Activated B cell treated with CpG ODN at 0.5 μM for 24 hours (primary cell): ENCODE measurements around the gene MICALL1. TPM values are rescaled to one million over a fixed set of nuclear protein-coding genes. Genes with fewer than 3 reads are reported as not detected.

Experiments used
- ATAC-seq: fragments of 200-7000 bp; cut with Tn5 transposase; one replicate; pipeline ENCODE4 v1.10.0; 2021; ENCODE audit warnings: low read depth, mild to moderate bottlenecking, moderate library complexity
- CTCF ChIA-PET: fragments of 350-600 bp; sonication (Branson Sonifier 250); formaldehyde crosslinking; loops from one replicate; lab custom pipeline; 2021; ENCODE audit warnings: antibody characterized with exemption; lab: Charles Lee
- POLR2A ChIA-PET: fragments of 350-600 bp; sonication (Branson Sonifier 250); formaldehyde crosslinking; loops from one replicate; lab custom pipeline; 2021; ENCODE audit warnings: antibody characterized with exemption; lab: Charles Lee
- DNase-seq: peaks from one replicate; pipeline ENCODE4 v3.0.0; 2022
- H3K27ac Mint-ChIP-seq: one replicate; pipeline ENCODE4 v1.8.0; 2020; ENCODE audit warnings: mixed read lengths
- H3K27me3 Mint-ChIP-seq: one replicate; pipeline ENCODE4 v1.8.0; 2021; ENCODE audit warnings: mixed read lengths
- H3K36me3 Mint-ChIP-seq: one replicate; pipeline ENCODE4 v1.8.0; 2021; ENCODE audit warnings: low read depth, mixed read lengths
- H3K4me1 Mint-ChIP-seq: one replicate; pipeline ENCODE4 v1.8.0; 2021; ENCODE audit warnings: mixed read lengths
- H3K4me3 Mint-ChIP-seq: one replicate; pipeline ENCODE4 v1.8.0; 2020; ENCODE audit warnings: mild to moderate bottlenecking, mixed read lengths
- H3K9me3 Mint-ChIP-seq: one replicate; pipeline ENCODE4 v1.8.0; 2020; ENCODE audit warnings: mixed read lengths
- CTCF ChIP-seq: fragments of 200-600 bp; IDR thresholded peaks from one replicate; pipeline ENCODE4 v1.8.0; 2022; ENCODE audit warnings: antibody characterized with exemption, mild to moderate bottlenecking
- intact Hi-C: fragments of 100-400 bp; cut with micrococcal nuclease; formaldehyde crosslinking; loops from one replicate; pipeline ENCODE4 v1.15.1; 2024
- total RNA-seq: library from RNA; stranded (reverse); gene quantifications from 2 replicates; pipeline ENCODE4 v1.2.3, GENCODE V29; 2022

MICALL1 gene
- total RNA-seq, 1 donor from 2014 or later, result 27.6 TPM

- TF ChIP-seq CTCF, result no peak
- intact Hi-C loops, result loop anchor here (5.0 kb wide), 1 partner anchor 36 kb away; no protein-coding TSS in a partner anchor
- Mint-ChIP-seq H3K27ac (no peak overlapping the region), H3K36me3 (peaks cover 46% of the 10 kb centered on the region), H3K4me3 (no peak overlapping the region), H3K27me3 (no peaks in the 10 kb centered on the region), H3K4me1 (peaks cover 19% of the 10 kb centered on the region), H3K9me3 (no peaks in the 10 kb centered on the region)
- no peak for DNase-seq
- ChIA-PET POLR2A (no interaction called here), CTCF (interaction anchor here (0.9 to 1.2 kb wide), 2 partner anchors 115 to 304 kb away, joined by 3 to 4 read pairs; no protein-coding TSS in a partner anchor)
- no peak for ATAC-seq
Observed at GRCh38 chr22:37932821-37933578, 26.9 kb downstream of the MICALL1 start.

GRCh38 chr22:37933711-37934376 lies 27.7 kb downstream of the MICALL1 start:
- ATAC-seq, result peak; percentile 99
- H3K9me3 Mint-ChIP-seq, result no peaks in the 10 kb centered on the region
- H3K36me3 Mint-ChIP-seq, result peaks cover 38% of the 10 kb centered on the region
- no peaks in the 10 kb centered on the region for H3K27me3 Mint-ChIP-seq
- peak; percentile 81 for TF ChIP-seq CTCF
- DNase-seq, result peak; percentile 80
- no peak overlapping the region for H3K4me3 Mint-ChIP-seq
- intact Hi-C loops, result loop anchor here (1.0 to 5.0 kb wide), 4 partner anchors 19 to 117 kb away; partner anchors contain the start of genes C22orf23, MICALL1 and POLR2F
- H3K27ac Mint-ChIP-seq, result no peak overlapping the region
- ChIA-PET CTCF (interaction anchor here (0.8 to 1.2 kb wide), 5 partner anchors 28 to 936 kb away, joined by 3 to 6 read pairs (median 4); partner anchors contain the start of gene MICALL1), POLR2A (interaction anchor here (0.8 kb wide), 1 partner anchor 18 kb away, joined by 3 read pairs; no protein-coding TSS in a partner anchor)
- H3K4me1 Mint-ChIP-seq, result peaks cover 19% of the 10 kb centered on the region

GRCh38 chr22:37940698-37941376 lies 34.7 kb downstream of the MICALL1 start:
- no peak for DNase-seq
- intact Hi-C loops, result no loop called here
- TF ChIP-seq CTCF, result no peak
- H3K4me3 Mint-ChIP-seq, result no peak overlapping the region
- H3K36me3 Mint-ChIP-seq, result peaks cover 29% of the 10 kb centered on the region
- H3K27ac Mint-ChIP-seq, result no peak overlapping the region
- H3K9me3 Mint-ChIP-seq, result no peaks in the 10 kb centered on the region
- no peaks in the 10 kb centered on the region for H3K27me3 Mint-ChIP-seq
- CTCF ChIA-PET, result no interaction called here
- H3K4me1 Mint-ChIP-seq, result no peaks in the 10 kb centered on the region
- POLR2A ChIA-PET, result no interaction called here
- ATAC-seq, result peak; percentile 47

- POLR2A ChIA-PET, result no interaction called here
- Mint-ChIP-seq H3K9me3 (no peaks in the 10 kb centered on the region), H3K27me3 (no peaks in the 10 kb centered on the region), H3K27ac (no peak overlapping the region), H3K4me1 (no peaks in the 10 kb centered on the region), H3K36me3 (peaks cover 26% of the 10 kb centered on the region), H3K4me3 (no peak overlapping the region)
- DNase-seq, result no peak
- CTCF ChIA-PET, result no interaction called here
- no peak for ATAC-seq
- no peak for TF ChIP-seq CTCF
- intact Hi-C loops, result no loop called here
Observed at GRCh38 chr22:37942133-37942532, 36.0 kb downstream of the MICALL1 start.
